NCI-H524 (cell line): ENCODE data around the gene KRTAP10-6.
"Not testable (repeated sequence)": the region's sequence is repeated elsewhere in the genome, so short reads cannot be mapped to it uniquely, and the experiment has no call there.

ENCODE experiments used
- DNase-seq, 2 experiments: peaks; one replicate each; lab custom pipeline; 2025; lab: John Stamatoyannopoulos, UW

The KRTAP10-6 gene, protein sequence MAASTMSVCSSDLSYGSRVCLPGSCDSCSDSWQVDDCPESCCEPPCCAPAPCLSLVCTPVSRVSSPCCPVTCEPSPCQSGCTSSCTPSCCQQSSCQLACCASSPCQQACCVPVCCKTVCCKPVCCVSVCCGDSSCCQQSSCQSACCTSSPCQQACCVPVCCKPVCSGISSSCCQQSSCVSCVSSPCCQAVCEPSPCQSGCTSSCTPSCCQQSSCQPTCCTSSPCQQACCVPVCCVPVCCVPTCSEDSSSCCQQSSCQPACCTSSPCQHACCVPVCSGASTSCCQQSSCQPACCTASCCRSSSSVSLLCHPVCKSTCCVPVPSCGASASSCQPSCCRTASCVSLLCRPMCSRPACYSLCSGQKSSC

DNA sequence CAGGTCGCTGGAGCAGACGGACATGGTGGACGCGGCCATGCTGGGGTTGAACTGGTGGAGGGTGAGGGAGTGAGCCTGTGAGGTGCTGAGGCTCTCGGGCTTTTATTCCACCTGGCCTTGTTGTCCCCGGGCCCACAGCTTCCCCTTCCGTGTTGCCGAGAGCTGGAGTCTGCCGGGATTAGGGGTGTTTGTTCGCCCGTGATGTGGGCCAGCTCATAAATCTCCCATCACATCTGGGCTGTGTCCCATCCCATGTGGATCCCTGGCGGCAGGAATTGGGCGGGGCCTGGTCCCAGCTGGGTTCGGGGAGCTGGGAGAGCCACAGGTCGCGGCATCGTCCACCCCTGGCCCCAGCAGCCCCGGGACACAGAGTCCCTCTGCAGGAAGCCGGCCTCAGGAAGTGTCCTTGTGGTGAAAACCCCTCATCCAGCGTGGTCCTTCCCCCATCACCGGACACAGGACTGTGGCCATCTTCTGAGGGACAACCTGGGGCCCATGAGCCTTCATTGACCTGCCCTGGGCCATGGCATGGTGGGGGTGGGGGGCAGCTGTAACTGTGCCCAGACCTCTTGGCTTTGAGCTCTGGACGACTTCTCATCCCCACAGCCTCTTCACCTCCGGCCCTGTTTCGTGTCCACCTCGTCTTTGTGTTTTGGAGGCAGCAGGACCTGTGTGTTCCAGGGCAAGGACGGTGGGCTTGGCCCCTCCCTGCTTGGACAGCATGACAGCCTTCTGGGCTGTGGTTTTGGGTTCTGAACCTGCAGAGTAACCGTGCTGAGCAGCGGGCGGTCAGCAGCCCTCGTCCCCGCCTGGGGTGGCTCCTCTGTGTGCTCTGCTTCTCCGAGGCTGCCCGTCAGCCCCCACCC, at the start of gene KRTAP10-6:
Gene KRTAP10-6 (minus strand): TSS at position 60 of the 866 bp plus-strand sequence. CDS start 21 bp downstream, at position 39.
- DNase-seq = peak in 1 of 2 experiments; percentile 24

GRCh38 chr21:44640761-44641160, 48.5 kb upstream of the KRTAP10-6 start:
- DNase-seq = no peak

- no peak for DNase-seq
Observed at GRCh38 chr21:44639331-44639655, 47.0 kb upstream of the KRTAP10-6 start.

DNA sequence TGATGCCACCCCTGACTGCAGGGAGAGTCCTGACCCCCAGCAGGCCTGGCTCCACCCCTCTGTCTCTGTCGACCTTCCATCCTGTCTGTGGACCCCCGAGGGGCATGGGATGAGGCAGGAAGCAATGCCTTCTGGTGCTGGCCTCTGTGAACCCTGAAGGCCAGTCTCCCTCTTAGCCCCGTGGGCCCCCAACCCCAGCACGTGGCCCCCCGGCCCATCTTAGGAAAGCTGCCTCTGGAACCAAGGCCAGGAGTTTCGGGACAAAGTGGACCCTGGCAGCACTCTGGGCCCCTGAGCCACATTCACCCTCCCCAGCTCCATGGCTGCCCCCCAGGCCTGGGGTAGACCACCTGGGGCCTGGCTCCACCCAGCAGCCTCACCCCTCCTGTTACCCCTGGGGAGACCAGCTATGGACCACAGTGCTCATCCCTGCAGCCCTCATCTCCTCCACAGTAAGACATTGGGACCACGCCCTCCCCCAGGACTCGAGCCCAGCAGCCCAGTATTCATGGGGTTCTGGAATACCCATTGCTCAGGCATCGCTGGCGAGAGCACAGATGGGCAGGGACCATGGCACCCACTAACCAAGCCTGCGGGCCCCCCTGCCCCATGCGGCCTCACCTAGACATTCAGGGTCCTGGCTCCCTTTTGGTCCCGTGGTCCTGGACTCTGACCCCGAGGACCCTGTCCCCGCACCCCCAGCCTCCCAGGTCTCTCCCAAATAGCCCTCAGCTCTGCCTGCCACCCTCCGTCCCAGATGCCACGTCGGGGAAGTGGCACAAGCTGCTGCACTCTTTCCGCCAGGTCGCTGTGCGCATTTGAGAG, 46.4 kb upstream of the KRTAP10-6 start:
- DNase-seq = not testable (repeated sequence)

GRCh38 chr21:44637851-44638348, 45.6 kb upstream of the KRTAP10-6 start:
- not testable (repeated sequence) for DNase-seq

DNA sequence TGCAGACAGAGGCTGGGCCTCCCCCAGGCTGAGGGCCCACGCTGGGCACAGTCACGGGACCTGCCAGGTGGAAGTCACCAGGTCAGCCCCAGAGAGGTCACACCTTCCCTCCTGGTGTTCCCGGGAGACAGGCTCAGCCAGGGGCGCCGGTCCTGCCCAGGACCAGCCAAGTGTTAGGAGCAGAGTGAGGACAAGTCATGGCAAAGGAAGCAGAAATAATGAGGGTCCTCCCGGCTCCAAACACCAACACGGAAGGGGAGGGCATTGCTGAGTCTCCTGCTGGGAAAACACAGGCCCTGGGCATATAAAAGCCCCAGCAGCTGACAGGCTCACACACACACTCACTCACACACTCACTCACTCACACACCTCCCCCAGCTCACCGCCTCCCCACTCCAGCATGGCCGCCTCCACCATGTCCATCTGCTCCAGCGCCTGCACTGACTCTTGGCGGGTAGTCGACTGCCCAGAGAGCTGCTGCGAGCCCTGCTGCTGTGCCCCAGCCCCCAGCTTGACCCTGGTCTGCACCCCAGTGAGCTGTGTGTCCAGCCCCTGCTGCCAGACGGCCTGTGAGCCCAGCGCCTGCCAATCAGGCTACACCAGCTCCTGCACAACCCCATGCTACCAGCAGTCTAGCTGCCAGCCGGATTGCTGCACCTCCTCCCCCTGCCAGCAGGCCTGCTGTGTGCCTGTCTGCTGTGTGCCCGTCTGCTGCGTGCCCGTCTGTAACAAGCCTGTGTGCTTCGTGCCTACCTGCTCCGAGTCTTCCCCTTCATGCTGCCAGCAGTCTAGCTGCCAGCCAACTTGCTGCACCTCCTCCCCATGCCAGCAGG, 44.9 kb upstream of the KRTAP10-6 start, which contains the start of gene KRTAP10-10:
Gene KRTAP10-10 (plus strand): TSS at position 339 of the 833 bp plus-strand sequence. CDS start 62 bp downstream, at position 401.
- peak; percentile 8 to 64 for DNase-seq

DNA sequence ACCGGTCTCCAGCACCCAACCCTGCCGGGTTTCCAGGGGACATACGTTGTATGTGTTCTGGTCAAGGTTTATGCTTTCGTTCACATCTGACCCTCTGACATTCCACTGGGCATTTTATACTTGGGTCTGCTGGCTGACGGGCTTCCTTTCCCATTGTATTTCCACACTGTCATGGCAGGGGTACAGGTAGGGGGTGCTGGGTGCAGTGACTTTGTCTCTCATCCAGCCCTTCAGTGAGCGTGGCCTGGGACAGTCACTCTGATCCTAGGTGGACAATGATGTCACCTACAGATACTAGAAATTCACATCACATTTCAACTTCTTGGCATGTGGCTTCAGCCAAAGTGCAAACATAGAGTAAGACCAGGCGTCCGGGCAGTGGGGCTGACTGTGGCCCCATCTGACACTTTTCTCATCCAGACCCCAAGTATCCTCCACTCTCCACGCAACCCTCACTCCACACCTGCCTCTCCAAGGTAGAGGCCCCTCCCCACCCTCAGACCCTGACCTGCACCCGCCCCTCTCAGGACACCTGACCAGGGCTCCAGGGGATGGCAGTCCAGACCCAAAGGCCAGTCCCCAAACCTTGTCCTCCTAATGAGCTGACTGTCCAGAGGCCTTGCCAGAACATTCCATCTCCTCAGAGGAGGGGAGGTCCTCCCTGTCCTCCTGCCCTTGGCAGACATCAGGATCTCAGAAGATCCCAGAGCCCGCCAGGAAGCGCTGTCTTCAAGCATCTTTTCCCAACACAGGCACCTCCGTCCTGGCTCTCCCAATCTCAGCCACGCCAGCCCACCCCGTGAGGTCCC, 44.1 kb upstream of the KRTAP10-6 start:
- DNase-seq = no peak

- DNase-seq = no peak
Observed at GRCh38 chr21:44632067-44632466, 39.8 kb upstream of the KRTAP10-6 start.

- DNase-seq = no peak
Observed at GRCh38 chr21:44630440-44630839, 38.1 kb upstream of the KRTAP10-6 start.

DNA sequence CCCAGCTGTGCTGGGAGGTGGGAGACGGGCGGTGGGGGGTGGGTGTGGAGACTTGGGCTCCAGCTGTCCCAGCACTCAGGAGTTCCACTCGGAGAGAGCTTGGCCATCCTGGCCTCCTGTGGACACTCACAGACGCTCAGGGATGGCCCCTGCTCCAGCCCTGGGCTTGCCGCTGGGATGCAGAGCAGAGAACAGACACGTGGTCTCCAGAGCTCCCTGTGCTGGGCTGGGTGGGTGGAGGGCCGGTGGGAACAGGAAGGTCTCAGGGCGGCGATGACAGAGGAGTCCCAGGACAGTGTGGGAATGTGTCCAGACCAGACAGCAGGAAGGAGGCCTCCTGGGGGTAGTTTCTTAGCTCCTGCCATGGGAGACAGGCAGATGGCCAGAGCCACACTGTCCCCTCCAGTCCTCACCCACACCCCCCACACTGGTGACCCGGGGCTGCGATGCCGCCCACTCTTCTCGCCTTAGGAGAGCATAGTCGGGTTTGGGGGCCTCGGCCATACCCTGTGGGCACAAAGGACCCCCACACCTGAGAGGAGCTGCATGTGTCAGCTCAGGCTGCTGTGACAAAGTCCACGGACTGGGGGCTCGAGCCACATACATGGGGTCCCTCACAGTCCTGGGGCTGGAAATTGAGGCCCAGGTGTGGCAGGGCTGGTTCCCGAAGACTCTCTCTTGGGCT, 36.5 kb upstream of the KRTAP10-6 start:
- DNase-seq = no peak

DNA sequence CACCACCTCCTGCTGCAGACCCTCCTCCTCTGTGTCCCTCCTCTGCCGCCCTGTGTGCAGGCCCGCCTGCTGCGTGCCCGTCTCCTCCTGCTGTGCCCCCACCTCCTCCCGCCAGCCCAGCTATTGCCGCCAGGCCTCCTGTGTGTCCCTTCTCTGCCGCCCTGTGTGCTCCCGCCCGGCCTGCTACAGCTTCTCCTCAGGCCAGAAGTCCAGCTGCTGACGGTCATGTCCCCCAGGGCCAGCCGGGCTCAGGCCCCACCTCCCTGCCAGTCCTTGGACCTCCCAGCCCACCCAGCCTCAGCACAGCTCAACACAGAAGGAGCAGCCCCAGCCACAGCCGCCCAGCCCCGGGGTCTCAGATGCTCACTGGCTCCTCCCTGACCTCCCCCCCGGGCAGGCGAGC, 35.5 kb upstream of the KRTAP10-6 start:
- DNase-seq = not testable (repeated sequence)

- DNase-seq = not testable (repeated sequence)
Observed at GRCh38 chr21:44627181-44627822, 35.0 kb upstream of the KRTAP10-6 start.

DNA sequence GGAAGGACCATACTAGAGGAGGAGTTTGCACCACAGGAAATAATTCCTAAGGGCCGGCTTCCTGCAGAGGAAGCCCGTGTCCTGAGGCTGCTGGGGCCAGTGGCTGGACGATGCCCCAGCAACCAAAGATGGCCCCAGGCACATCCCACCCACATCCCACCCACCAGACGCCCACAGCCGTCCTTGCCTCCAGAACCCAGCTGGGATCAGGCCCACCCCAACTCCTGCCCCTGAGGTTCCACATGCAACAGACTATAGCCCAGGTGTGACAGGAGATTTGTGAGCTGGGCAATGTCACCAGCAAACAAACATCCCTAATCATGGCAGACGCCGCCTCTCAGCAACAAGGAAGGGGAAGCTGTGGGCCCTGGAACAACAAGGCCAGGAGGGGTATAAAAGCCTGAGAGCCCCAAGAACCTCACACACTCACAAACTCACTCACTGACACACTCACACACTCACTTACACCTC, 34.4 kb upstream of the KRTAP10-6 start, which contains the start of gene KRTAP10-9:
Gene KRTAP10-9 (plus strand): TSS at position 421 of the 471 bp plus-strand sequence. CDS start 79 bp downstream, outside the sequence.
- DNase-seq = no peak

- DNase-seq = no peak
Observed at GRCh38 chr21:44626262-44626661, 34.0 kb upstream of the KRTAP10-6 start.

DNA sequence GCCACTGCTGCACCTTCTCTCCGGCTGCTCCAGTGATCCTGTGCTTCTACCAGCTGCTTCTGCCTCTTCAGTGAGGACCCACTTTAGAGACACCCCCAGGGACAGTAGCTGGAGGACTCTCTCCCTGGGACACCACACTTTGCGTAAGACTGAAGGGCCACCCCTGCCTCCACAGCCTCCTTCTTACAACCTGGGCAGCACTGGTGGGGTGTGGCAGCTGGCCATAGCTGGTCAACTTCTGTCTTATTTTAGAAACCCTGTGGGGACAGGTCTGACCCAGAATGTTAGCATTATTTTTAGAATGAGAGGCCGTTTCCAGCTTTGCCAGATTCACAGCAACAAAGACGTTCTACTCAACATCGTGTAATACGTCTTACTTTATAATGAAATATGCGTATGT, 33.5 kb upstream of the KRTAP10-6 start:
- no peak for DNase-seq

DNA sequence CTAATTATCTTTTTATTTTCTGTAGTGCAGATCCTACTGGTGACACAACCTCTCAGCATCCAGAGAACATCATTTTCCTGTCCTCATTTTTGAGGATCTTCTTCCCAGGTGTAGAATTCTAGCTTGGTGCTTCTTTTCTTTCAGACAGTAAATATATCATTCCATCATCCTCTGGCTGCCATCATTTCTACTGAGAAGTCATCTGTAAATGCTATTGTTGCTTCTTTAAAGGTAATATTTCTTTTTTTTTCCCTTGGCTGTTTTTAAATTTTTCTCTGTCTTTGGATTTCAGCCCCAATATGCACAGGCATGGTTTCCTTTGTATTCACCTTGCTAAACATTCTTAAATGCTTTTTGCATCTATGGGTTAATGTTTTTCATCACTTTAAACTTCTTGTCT, 31.3 kb upstream of the KRTAP10-6 start:
- DNase-seq = no peak

- DNase-seq = no peak
Observed at GRCh38 chr21:44619886-44620285, 27.6 kb upstream of the KRTAP10-6 start.

- no peak for DNase-seq
Observed at GRCh38 chr21:44618909-44619308, 26.6 kb upstream of the KRTAP10-6 start.

DNA sequence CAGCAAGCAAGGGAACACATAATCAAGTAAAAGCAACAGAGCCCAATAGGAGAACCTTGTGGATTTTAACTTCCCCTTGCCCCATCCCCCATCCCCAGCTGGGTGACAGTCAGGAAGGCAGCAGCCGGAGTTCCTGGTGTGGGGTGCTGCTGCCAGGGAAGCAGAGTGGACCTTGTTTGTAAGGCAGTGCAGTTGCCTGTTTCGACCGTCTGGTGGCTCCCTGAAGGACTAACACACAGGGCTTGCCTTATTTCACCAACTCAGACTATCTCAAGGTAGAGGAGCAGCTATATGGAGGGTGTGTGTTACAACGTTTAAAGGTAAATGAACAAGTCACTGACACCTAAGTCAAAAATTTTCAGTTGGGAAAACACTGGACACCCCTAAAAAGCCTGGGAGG, 26.2 kb upstream of the KRTAP10-6 start:
- DNase-seq = no peak
